Esophagus squamous epithelium (tissue), 5 donors: ENCODE measurements around the gene TNFRSF4. TPM values are rescaled to one million over a fixed set of nuclear protein-coding genes. Genes with fewer than 3 reads are reported as not detected.
"Not testable (repeated sequence)": the region's sequence is repeated elsewhere in the genome, so short reads cannot be mapped to it uniquely, and the experiment has no call there.

Experiments used
- DNase-seq: peaks from one replicate; lab custom pipeline; 2025; lab: John Stamatoyannopoulos, UW
- H3K27ac ChIP-seq, 4 donors: fragments of 200-600 bp; sonication (generic); one replicate each; pipeline ENCODE4 v1.5.1; 2016 to 2019; ENCODE audit warnings: mild to moderate bottlenecking in 1 of 4
- H3K27me3 ChIP-seq, 4 donors: fragments of 200-600 bp; sonication (generic); 1 replicate in 3 of 4; 2 replicates in 1 of 4; pipeline versions ENCODE4 v1.5.1 to v1.6.0; 2017 to 2021; ENCODE audit warnings: antibody characterized with exemption in 1 of 4
- H3K36me3 ChIP-seq, 3 donors: fragments of 200-600 bp; sonication (generic); one replicate each; pipeline ENCODE4 v1.5.1; 2016 to 2019
- H3K4me1 ChIP-seq, 3 donors: fragments of 200-600 bp; sonication (generic); one replicate each; pipeline ENCODE4 v1.5.1; 2017 to 2019
- H3K4me3 ChIP-seq, 4 donors: fragments of 200-600 bp; sonication (generic); 1 replicate in 3 of 4; 2 replicates in 1 of 4; pipeline ENCODE4 v1.5.1; 2016 to 2019; ENCODE audit warnings: mild to moderate bottlenecking in 2 of 4, moderate library complexity in 1 of 4
- H3K9me3 ChIP-seq, 3 donors: fragments of 200-600 bp; sonication (generic); one replicate each; pipeline ENCODE4 v1.5.1; 2016 to 2019
- POLR2A ChIP-seq, 4 donors: fragments of 450-650 bp; IDR thresholded peaks; one replicate each; pipeline ENCODE4 v1.6.1; 2017; ENCODE audit warnings: antibody characterized with exemption in 4 of 4, mild to moderate bottlenecking in 4 of 4, moderate library complexity in 3 of 4
- WGBS, 2 donors: methylation state at CpG; one replicate each; pipeline ENCODE4 v1.1.5; 2018; 5-methylcytosine and 5-hydroxymethylcytosine counted together
- intact Hi-C: fragments of 100-400 bp; cut with DNase I; formaldehyde crosslinking; loops from one replicate; pipeline ENCODE4 v1.15.0; 2022
- total RNA-seq, 4 donors: library from RNA; depleted of rRNA; stranded (reverse); fragments of >200 nt; gene quantifications; one replicate each; pipeline ENCODE4 v1.1.0, GENCODE V29; 2016
- TF ChIP-seq, protein P1 (sequence below), 6 experiments: fragments of 450-650 bp in 4 of 6; fragments of 200-600 bp in 2 of 6; sonication (generic) in 2 of 6; IDR thresholded peaks; one replicate each; pipeline ENCODE4 v1.5.1; 2016 to 2019; ENCODE audit warnings: antibody characterized with exemption in 6 of 6, mild to moderate bottlenecking in 4 of 6, moderate library complexity in 4 of 6
- donor health status: DM: yes; HTN: yes; CAD: no.

The TNFRSF4 gene
- total RNA-seq, 4 donors from 2014 or later, result 0.40 to 1.3 (median 0.57) TPM; not detected in 1

GRCh38 chr1:1176931-1177330 lies 37.0 kb downstream of the TNFRSF4 start:
- peaks cover 0 to 87% (median 6%) of the 10 kb centered on the region in 4 donors for H3K27me3 ChIP-seq
- WGBS, 2 donors, result 58 to 60% methylated on average over 6 to 7 of the region's 7 CpGs
- TF ChIP-seq, protein P1, sequence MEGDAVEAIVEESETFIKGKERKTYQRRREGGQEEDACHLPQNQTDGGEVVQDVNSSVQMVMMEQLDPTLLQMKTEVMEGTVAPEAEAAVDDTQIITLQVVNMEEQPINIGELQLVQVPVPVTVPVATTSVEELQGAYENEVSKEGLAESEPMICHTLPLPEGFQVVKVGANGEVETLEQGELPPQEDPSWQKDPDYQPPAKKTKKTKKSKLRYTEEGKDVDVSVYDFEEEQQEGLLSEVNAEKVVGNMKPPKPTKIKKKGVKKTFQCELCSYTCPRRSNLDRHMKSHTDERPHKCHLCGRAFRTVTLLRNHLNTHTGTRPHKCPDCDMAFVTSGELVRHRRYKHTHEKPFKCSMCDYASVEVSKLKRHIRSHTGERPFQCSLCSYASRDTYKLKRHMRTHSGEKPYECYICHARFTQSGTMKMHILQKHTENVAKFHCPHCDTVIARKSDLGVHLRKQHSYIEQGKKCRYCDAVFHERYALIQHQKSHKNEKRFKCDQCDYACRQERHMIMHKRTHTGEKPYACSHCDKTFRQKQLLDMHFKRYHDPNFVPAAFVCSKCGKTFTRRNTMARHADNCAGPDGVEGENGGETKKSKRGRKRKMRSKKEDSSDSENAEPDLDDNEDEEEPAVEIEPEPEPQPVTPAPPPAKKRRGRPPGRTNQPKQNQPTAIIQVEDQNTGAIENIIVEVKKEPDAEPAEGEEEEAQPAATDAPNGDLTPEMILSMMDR (IDR thresholded peaks at IDR 0.05), result no peak
- no peak for TF ChIP-seq POLR2A (IDR thresholded peaks at IDR 0.05)
- intact Hi-C loops, result no loop called here
- no peaks in the 10 kb centered on the region for H3K9me3 ChIP-seq
- H3K27ac ChIP-seq, result no peak overlapping the region
- no peak overlapping the region for H3K4me3 ChIP-seq
- no peak for DNase-seq
- peaks cover 0 to 17% (median 0%) of the 10 kb centered on the region in 3 donors for H3K36me3 ChIP-seq
- peaks cover 0 to 15% (median 4%) of the 10 kb centered on the region in 3 donors for H3K4me1 ChIP-seq

DNA sequence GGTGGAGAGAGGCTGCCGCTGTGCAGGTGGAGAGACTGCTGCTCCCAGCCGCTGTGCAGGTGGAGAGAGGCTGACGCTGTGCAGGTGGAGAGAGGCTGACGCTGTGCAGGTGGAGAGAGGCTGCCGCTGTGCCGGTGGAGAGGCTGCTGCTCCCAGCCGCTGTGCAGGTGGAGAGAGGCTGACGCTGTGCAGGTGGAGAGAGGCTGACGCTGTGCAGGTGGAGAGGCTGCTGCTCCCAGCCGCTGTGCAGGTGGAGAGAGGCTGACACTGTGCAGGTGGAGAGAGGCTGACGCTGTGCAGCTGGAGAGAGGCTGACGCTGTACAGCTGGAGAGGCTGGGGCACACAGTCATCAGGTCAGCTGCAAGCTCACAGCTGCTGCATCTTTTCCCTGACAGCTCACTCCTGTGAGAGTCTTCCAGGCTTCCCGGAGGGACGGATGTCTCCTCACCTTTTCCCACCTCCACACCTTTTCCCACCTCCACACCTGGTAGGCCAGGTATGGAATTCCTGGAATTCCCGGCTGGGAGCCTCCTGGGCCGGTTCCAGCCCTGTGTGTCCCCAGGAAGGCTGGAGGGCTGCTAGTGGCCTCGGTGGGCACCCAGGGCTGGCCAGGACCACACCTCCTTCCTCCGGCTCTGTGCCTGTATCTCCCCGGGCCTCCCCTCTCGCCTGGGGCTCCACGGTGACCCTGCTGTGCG lies 37.7 kb downstream of the TNFRSF4 start:
- intact Hi-C loops, H3K27ac ChIP-seq, DNase-seq, H3K4me3 ChIP-seq, H3K9me3 ChIP-seq: not testable (repeated sequence)
- peaks cover 0 to 22% (median 6%) of the 10 kb centered on the region in 3 donors for H3K4me1 ChIP-seq
- H3K27me3 ChIP-seq, result peaks cover 0 to 89% (median 6%) of the 10 kb centered on the region in 4 donors
- peaks cover 0 to 17% (median 0%) of the 10 kb centered on the region in 3 donors for H3K36me3 ChIP-seq
- WGBS, 2 donors, result 43 to 53% methylated on average over 10 to 19 of the region's 22 CpGs

DNA sequence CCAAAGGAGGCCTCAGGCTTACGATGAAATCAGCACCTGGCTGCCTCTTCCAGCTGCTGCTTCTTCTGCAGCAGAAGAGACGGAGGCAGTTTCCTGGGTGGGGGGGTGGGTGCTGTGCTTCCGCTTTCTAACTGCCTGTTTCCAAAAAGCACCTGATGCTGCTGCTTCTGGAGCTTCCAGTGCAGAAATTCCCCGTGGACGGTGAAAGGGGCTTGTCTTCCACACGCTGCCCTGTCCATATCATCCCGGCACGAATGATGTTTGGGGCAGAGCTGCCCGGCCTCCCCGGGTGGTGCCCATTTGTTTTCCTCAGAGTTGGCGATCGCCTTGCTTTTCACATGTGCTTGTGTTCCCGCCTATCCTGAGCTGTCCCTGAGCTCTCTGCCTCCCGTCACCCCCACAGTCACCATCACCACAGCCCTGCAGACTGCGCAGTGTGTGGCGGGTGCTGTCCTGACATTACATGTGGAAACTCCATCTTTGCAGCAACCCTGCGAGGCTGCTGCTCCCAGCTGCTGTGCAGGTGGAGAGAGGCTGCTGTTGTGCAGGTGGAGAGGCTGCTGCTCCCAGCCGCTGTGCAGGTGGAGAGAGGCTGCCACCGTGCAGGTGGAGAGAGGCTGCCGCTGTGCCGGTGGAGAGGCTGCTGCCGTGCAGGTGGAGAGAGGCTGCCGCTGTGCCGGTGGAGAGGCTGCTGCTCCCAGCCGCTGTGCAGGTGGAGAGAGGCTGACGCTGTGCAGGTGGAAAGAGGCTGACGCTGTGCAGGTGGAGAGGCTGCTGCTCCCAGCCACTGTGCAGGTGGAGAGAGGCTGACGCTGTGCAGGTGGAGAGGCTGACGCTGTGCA lies 38.5 kb downstream of the TNFRSF4 start:
- Histone ChIP-seq H3K9me3 (no peaks in the 10 kb centered on the region), H3K4me1 (peaks cover 0 to 30% (median 6%) of the 10 kb centered on the region in 3 donors), H3K36me3 (peaks cover 0 to 24% (median 0%) of the 10 kb centered on the region in 3 donors), H3K4me3 (no peak overlapping the region), H3K27me3 (peaks cover 0 to 89% (median 6%) of the 10 kb centered on the region in 4 donors), H3K27ac (no peak overlapping the region)
- WGBS, 2 donors, result 72 to 94% methylated on average over 17 to 24 of the region's 29 CpGs
- intact Hi-C loops, result no loop called here
- no peak for TF ChIP-seq POLR2A (IDR thresholded peaks at IDR 0.05)
- TF ChIP-seq, protein P1 (IDR thresholded peaks at IDR 0.05), result no peak
- no peak for DNase-seq

DNA sequence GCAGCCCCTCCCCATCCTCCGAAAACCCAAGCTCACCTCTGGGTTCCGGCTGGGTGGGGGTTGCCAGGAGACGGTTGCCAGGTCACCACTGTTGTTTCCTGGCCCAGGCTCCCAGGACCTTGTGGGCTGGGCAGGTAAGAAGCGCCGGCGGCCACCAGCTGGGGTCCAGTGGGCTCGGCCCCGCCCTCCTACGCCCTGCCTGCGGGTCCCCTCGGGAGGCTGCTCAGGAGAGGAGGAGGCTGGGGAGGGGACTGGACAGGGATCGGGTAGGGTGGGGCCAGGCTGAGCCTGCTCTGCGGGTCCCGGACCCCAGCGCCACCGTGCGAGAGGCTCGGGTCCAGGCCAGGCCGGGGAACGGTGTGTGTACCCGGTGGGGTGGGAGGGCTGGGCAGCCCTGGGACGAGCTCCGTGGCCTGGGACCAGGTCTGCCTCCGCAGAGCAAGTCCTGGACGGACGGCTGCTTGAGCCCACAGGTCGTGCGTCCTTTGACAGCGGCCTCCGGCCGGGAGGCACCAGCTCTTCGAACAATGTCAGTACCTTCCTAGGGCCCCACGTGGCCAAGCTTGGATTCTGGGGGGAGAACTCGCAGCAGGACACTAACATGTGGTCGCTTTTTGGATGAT lies 40.0 kb downstream of the TNFRSF4 start, which contains the start of gene TTLL10:
Gene TTLL10 (plus strand): TSS at position 88 of the 623 bp plus-strand sequence. CDS start 5,336 bp downstream, outside the sequence.
- Histone ChIP-seq H3K9me3 (no peaks in the 10 kb centered on the region), H3K4me3 (no peak within 1 kb of the TSS), H3K4me1 (peaks cover 0 to 42% (median 6%) of the 10 kb centered on the region in 3 donors), H3K27ac (no peak within 1 kb of the TSS), H3K27me3 (peaks cover 0 to 89% (median 6%) of the 10 kb centered on the region in 4 donors), H3K36me3 (peaks cover 0 to 39% (median 0%) of the 10 kb centered on the region in 3 donors)
- 48 to 83% methylated on average over 3 to 14 of the region's 35 CpGs for WGBS, 2 donors
- TF ChIP-seq, protein P1 (IDR thresholded peaks at IDR 0.05), result no peak
- TF ChIP-seq POLR2A (IDR thresholded peaks at IDR 0.05), result no peak
- intact Hi-C loops, result no loop called here
- DNase-seq, result no peak

DNA sequence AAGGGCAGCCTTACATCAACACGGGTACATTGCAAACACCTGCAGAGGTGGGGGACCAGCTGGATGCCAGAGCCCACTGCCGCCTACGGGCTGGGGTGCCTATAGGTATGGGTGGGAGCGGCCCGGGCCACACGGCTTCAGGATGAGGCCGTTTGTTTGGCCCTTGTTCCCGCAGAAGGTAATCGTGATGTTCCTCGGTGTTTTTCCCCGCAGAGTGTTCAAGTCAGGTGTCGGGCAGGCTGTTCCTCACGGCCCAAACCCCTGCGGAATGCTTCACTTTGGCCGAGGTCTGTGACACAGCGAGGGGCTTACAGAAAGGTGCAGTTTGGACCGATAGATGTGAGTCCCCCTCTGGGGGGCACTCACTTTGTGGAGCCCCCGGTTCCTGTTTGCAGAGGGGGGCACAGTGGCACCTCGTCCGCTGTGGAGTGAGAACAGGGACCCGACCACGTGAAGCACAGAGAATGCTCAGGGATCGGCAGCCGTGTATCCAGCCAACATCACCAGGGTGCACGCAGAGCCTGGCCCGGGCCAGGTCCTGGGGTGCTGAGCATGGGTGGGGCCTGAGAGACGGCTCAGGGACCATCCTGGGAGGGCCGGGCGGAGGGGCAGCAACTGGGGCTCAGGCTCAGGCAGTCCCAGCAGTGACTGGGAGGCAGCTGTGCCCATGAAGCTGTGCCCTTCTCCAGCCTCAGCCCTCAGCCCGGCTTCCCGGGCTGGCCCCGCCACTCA lies 40.7 kb downstream of the TNFRSF4 start:
- Histone ChIP-seq H3K9me3 (no peaks in the 10 kb centered on the region), H3K27me3 (peaks cover 0 to 89% (median 6%) of the 10 kb centered on the region in 4 donors), H3K36me3 (peaks cover 0 to 46% (median 0%) of the 10 kb centered on the region in 3 donors), H3K27ac (no peak overlapping the region), H3K4me3 (no peak overlapping the region), H3K4me1 (peaks cover 0 to 48% (median 6%) of the 10 kb centered on the region in 3 donors)
- WGBS, 2 donors, result 58 to 77% methylated on average over 12 to 13 of the region's 32 CpGs
- TF ChIP-seq, protein P1 (IDR thresholded peaks at IDR 0.05), result no peak
- TF ChIP-seq POLR2A (IDR thresholded peaks at IDR 0.05), result no peak
- intact Hi-C loops, result no loop called here
- DNase-seq, result no peak
